Measurements from ENCODE around the gene HNRNPUL1.
A peak's percentile ranks its signal among the peaks of the same experiment; 100 is the strongest.
"Not testable (repeated sequence)": the region's sequence is repeated elsewhere in the genome, so short reads cannot be mapped to it uniquely, and the experiment has no call there.

HNRNPUL1 gene

DNA sequence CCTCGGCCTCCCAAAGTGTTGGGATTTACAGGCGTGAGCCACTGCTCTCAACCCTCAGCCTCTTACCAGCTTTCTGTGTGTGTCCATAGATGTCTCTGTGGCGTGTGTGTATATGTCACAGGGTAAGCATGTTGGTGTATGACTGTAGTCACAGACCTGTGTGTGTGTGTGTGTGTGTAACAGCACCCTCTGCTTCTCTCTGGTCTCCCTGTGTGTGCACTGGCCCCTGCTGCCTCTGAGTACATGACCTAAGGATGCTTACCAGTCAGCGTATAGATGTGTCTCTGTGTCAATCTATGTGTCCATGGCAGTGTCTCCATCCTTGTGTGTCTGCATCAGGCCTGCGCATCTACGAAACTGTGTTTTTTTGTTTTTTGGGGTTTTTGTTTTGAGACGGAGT, 39.5 kb upstream of the HNRNPUL1 start:
- H3K36me3 ChIP-seq (ENCODE audit: control insufficient read depth, insufficient read depth, low read length), result peaks cover 6% of the 10 kb centered on the region
- no peak overlapping the region for H3K4me3 ChIP-seq (ENCODE audit: insufficient read depth, low read depth, low read length)
- 95 to 97% methylated on average over 7 of the region's 7 CpGs for WGBS, 2 experiments
- H3K27ac ChIP-seq (ENCODE audit: insufficient read depth, low read depth, low read length, poor library complexity, severe bottlenecking), result no peak overlapping the region
- H3K4me1 ChIP-seq (ENCODE audit: control insufficient read depth, insufficient read depth, low read length), result peaks cover 28% of the 10 kb centered on the region
- no peaks in the 10 kb centered on the region for H3K9me3 ChIP-seq (ENCODE audit: control insufficient read depth, low read length)
- H3K27me3 ChIP-seq (ENCODE audit: control insufficient read depth, insufficient read depth, low read length, poor library complexity, severe bottlenecking), result no peaks in the 10 kb centered on the region

DNA sequence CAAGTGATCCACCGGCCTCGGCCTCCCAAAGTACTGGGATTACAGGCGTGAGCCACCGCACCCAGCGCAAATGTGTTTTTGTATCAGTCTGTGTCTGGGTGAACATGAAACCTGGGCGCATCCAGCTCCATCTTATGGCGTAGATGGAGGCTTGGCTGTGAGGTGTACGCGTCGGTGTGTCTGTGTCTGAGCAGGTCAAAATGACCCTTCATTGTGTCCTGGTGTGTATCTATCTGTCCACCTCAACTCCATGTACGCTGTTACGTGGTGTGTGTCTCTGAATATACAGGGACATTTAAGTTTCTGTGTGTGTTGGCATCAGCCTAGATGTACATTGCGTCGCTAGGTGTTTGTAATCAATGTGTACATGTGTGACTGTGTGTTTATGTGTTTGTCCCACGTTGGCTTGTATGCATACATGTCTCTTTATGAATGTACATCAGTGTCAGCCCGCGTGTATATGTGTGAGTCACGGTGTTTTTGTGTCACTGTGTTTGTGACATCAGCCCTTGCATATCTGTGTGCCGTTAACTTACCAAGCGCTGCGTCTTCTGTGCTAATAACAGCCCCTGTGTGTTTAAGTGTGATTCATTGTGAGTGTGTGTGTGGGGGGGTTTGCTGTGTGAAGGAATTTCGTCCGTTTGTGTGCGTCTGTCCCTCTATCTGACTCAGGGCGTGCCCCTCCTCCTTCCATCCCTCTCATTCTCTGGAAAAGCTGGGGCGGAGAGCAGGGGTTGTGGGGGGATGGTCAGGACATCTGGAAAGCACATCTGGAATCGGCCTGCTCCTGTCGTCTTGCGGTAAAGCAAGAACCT, 38.7 kb upstream of the HNRNPUL1 start:
- peaks cover 28% of the 10 kb centered on the region for H3K4me1 ChIP-seq (ENCODE audit: control insufficient read depth, insufficient read depth, low read length)
- H3K36me3 ChIP-seq (ENCODE audit: control insufficient read depth, insufficient read depth, low read length), result peaks cover 6% of the 10 kb centered on the region
- no peaks in the 10 kb centered on the region for H3K27me3 ChIP-seq (ENCODE audit: control insufficient read depth, insufficient read depth, low read length, poor library complexity, severe bottlenecking)
- WGBS, 2 experiments, result 61% methylated on average over 29 of the region's 29 CpGs
- peak overlapping the region; percentile 34 for H3K4me3 ChIP-seq (ENCODE audit: insufficient read depth, low read depth, low read length)
- peak overlapping the region; percentile 19 for H3K27ac ChIP-seq (ENCODE audit: insufficient read depth, low read depth, low read length, poor library complexity, severe bottlenecking)
- H3K9me3 ChIP-seq (ENCODE audit: control insufficient read depth, low read length), result no peaks in the 10 kb centered on the region

DNA sequence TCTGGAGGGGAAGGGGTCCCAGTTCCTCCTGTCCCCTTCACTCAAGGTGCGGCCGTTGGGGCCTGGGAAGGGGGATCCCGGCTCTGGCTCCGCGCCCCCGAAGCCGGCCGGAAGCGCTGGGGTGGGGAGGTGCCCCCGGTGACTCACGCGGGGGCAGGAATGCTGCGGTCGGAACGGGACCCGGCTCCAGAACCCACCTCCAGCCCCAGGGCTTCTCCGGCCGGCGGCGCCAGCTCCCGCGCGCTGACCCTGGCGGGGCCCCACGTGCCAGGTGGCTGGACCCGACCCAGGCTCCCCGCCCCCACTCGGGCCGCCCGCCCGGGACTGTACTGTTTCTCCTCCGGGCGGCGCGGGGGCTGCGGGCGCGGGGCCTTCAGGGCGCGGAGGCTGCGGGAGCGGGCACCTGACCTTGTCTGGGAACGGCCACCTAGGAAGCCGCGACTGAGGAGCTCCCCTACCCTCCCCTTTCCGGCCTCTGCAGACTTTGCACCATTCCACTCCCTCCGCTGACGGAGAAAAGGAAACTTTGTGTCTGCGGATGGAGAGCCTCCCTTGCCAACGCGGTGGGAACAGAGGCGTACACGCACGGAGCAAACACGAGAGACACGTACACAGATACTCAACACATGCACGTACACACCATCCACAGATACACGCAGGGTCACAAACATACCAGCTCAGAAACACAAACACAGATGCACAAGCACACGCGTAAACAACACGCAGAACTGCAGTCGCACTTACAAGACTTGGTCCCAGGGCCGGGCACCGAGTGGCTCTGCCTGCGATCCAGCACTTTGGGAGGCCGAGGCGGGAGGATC, 37.9 kb upstream of the HNRNPUL1 start:
- H3K4me1 ChIP-seq (ENCODE audit: control insufficient read depth, insufficient read depth, low read length), result peaks cover 28% of the 10 kb centered on the region
- 18 to 19% methylated on average over 67 of the region's 67 CpGs for WGBS, 2 experiments
- no peaks in the 10 kb centered on the region for H3K9me3 ChIP-seq (ENCODE audit: control insufficient read depth, low read length)
- no peaks in the 10 kb centered on the region for H3K27me3 ChIP-seq (ENCODE audit: control insufficient read depth, insufficient read depth, low read length, poor library complexity, severe bottlenecking)
- H3K4me3 ChIP-seq (ENCODE audit: insufficient read depth, low read depth, low read length), result peak overlapping the region; percentile 34
- H3K27ac ChIP-seq (ENCODE audit: insufficient read depth, low read depth, low read length, poor library complexity, severe bottlenecking), result peak overlapping the region; percentile 19
- H3K36me3 ChIP-seq (ENCODE audit: control insufficient read depth, insufficient read depth, low read length), result peaks cover 6% of the 10 kb centered on the region

DNA sequence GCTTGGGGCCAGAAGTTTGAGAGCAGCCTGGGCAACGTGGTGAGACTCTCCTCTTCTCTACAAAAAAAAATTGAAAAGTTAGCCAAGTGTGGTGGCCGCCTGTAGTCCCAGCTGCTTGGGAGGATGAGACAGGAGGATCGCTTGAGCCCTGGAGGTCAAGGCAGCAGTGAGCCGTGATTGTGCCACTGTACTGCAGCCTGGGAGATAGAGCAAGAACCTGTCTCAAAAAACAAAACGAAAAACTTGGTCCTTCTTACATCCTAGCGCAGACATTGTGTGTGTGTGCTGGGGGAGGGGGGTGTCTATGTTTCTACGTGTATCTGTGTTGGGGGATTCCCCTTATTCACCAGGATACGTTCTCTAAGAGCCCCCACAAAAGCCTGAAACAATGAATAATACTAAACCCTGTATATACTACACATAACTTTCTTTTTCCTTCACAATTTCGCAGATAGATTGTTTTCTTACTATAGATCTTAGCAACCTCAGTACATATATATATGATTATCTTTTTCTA, 37.2 kb upstream of the HNRNPUL1 start:
- WGBS, 2 experiments, result 82 to 88% methylated on average over 7 to 9 of the region's 9 CpGs
- Histone ChIP-seq H3K27me3 (ENCODE audit: control insufficient read depth, insufficient read depth, low read length, poor library complexity, severe bottlenecking) (no peaks in the 10 kb centered on the region), H3K36me3 (ENCODE audit: control insufficient read depth, insufficient read depth, low read length) (peaks cover 4% of the 10 kb centered on the region), H3K4me3 (ENCODE audit: insufficient read depth, low read depth, low read length) (no peak overlapping the region), H3K9me3 (ENCODE audit: control insufficient read depth, low read length) (no peaks in the 10 kb centered on the region), H3K4me1 (ENCODE audit: control insufficient read depth, insufficient read depth, low read length) (peaks cover 28% of the 10 kb centered on the region), H3K27ac (ENCODE audit: insufficient read depth, low read depth, low read length, poor library complexity, severe bottlenecking) (no peak overlapping the region)

DNA sequence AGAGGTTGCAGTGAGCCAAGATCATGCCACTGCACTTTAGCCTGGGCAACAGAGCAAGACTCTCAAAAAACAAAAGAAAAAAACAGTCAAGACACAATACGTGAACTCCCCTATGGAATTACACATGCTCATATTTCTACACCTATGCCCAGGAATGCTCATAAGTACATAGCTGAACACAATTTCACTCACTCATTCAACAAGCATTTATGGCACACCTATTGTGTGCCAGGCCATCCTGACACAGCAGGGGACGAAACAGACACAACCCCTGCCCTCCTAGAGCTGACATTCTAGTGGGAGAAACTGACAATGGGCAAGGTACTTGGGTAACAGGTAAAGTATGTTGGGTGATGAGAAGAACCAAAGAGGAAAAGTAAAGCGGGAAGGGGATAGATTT, 35.7 kb upstream of the HNRNPUL1 start:
- Histone ChIP-seq H3K36me3 (ENCODE audit: control insufficient read depth, insufficient read depth, low read length) (peaks cover 7% of the 10 kb centered on the region), H3K27ac (ENCODE audit: insufficient read depth, low read depth, low read length, poor library complexity, severe bottlenecking) (no peak overlapping the region), H3K9me3 (ENCODE audit: control insufficient read depth, low read length) (no peaks in the 10 kb centered on the region), H3K27me3 (ENCODE audit: control insufficient read depth, insufficient read depth, low read length, poor library complexity, severe bottlenecking) (no peaks in the 10 kb centered on the region), H3K4me1 (ENCODE audit: control insufficient read depth, insufficient read depth, low read length) (peaks cover 24% of the 10 kb centered on the region), H3K4me3 (ENCODE audit: insufficient read depth, low read depth, low read length) (no peak overlapping the region)
- WGBS, 2 experiments, result 89 to 97% methylated on average over 2 to 3 of the region's 3 CpGs

DNA sequence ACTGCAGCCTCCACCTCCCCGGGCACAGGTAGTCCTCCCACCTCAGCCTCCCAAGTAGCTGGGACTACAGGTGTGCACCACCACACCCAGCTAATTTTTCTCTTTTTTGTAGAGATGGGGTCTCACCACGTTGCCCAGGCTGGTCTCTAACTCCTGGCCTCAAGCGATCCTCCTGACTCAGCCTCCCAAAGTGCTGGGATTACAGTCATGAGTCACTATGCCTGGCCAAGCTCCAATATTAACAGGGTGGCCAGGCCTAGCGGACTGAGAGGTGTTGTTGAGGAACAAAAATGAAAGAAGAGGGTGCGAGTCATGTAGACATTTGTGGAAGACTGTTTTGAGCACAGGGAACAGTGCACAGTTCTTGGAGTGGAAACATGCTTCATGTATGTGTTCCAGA, 34.8 kb upstream of the HNRNPUL1 start:
- H3K4me3 ChIP-seq (ENCODE audit: insufficient read depth, low read depth, low read length); H3K27ac ChIP-seq (ENCODE audit: insufficient read depth, low read depth, low read length, poor library complexity, severe bottlenecking); H3K27me3 ChIP-seq (ENCODE audit: control insufficient read depth, insufficient read depth, low read length, poor library complexity, severe bottlenecking); H3K36me3 ChIP-seq (ENCODE audit: control insufficient read depth, insufficient read depth, low read length); H3K9me3 ChIP-seq (ENCODE audit: control insufficient read depth, low read length): not testable (repeated sequence)
- peaks cover 15% of the 10 kb centered on the region for H3K4me1 ChIP-seq (ENCODE audit: control insufficient read depth, insufficient read depth, low read length)
- WGBS, 2 experiments, result 92 to 94% methylated on average over 5 of the region's 5 CpGs

DNA sequence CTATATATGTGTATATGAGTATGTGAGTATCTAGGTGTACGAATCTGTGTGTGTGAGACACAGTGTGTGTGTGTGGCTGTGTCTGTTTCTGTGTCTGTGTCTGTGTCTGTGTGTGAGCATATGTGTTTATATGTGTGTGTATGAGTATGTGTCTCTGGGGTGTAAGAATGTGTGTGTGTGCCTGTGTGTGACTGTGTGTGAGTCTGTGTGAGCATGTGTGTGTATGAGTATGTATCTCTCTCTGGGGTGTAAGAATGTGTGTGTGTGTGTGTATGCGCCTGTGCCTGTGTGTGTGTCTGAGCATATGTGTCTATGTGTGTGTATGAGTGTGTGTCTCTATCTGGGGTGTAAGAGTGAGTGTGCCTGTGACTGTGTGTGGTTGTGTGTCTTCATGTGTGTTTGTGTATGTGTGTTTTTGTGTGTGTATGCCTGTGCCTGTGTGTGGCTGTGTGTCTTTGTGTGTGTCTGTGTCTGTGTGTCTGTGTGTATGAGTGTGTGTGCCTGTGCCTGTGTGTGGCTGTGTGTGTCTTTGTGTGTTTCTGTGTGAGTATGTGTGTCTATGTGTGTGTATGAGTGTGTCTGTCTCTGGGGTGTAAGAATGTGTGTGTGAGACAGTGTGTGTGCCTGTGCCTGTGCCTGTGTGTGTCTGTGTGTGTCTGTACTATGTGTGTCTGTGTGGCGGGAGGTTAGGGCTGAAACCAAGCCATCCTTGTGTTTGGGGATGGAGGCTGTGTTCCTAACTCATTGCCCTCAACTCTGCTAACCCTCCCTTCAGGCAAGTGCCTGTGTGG, 33.9 kb upstream of the HNRNPUL1 start:
- 90 to 93% methylated on average over 3 of the region's 3 CpGs for WGBS, 2 experiments
- H3K27me3 ChIP-seq (ENCODE audit: control insufficient read depth, insufficient read depth, low read length, poor library complexity, severe bottlenecking), result no peaks in the 10 kb centered on the region
- peaks cover 4% of the 10 kb centered on the region for H3K36me3 ChIP-seq (ENCODE audit: control insufficient read depth, insufficient read depth, low read length)
- no peak overlapping the region for H3K4me3 ChIP-seq (ENCODE audit: insufficient read depth, low read depth, low read length)
- no peak overlapping the region for H3K27ac ChIP-seq (ENCODE audit: insufficient read depth, low read depth, low read length, poor library complexity, severe bottlenecking)
- H3K4me1 ChIP-seq (ENCODE audit: control insufficient read depth, insufficient read depth, low read length), result peaks cover 13% of the 10 kb centered on the region
- H3K9me3 ChIP-seq (ENCODE audit: control insufficient read depth, low read length), result no peaks in the 10 kb centered on the region

DNA sequence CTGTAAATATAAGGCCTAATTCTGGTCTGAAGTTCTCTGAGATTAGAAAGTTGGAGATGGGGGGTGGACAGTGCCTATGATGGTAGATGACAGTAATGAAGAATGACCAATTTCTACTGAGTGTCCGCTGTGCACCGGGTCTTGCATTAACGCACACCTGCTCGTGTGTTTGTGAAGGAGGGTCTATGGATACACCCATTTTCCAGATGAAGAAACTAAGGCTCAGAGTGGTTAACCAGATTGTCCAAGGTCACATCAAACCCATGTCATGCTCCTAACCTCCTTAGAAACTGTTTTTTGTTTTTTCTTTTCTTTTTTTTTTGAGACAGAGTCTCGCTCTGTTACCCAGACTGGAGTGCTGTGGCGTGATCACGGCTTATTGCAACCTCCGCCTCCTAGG, 31.5 kb upstream of the HNRNPUL1 start:
- Histone ChIP-seq H3K9me3 (ENCODE audit: control insufficient read depth, low read length) (no peaks in the 10 kb centered on the region), H3K4me1 (ENCODE audit: control insufficient read depth, insufficient read depth, low read length) (no peaks in the 10 kb centered on the region), H3K27ac (ENCODE audit: insufficient read depth, low read depth, low read length, poor library complexity, severe bottlenecking) (no peak overlapping the region), H3K27me3 (ENCODE audit: control insufficient read depth, insufficient read depth, low read length, poor library complexity, severe bottlenecking) (no peaks in the 10 kb centered on the region), H3K36me3 (ENCODE audit: control insufficient read depth, insufficient read depth, low read length) (peaks cover 4% of the 10 kb centered on the region), H3K4me3 (ENCODE audit: insufficient read depth, low read depth, low read length) (no peak overlapping the region)
- 87 to 92% methylated on average over 8 of the region's 8 CpGs for WGBS, 2 experiments

DNA sequence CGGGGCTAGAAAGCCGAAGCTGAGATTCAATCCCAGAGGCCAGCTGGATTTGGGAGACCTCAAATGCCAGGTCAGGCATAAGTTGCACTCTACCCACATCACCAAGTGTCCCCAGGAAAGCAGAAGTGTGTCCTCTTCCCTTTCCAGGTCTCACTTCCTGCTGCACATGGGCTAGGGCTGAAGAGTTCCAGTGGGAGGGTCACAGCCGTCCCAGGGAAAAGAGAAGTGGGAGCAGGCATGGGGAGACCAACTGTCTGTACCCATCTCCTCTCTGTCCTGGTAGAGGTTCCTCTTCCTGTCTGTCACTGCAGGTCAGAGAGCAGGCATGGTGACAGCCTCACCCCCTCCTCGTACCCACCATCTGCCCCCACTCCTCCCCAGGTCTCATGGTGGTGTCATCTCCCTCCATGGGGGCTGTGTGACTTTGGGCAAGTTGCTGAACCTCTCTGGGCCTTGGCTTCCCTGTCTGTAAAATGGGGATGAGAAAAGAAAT, 30.4 kb upstream of the HNRNPUL1 start:
- H3K36me3 ChIP-seq (ENCODE audit: control insufficient read depth, insufficient read depth, low read length), result peaks cover 4% of the 10 kb centered on the region
- no peaks in the 10 kb centered on the region for H3K4me1 ChIP-seq (ENCODE audit: control insufficient read depth, insufficient read depth, low read length)
- H3K4me3 ChIP-seq (ENCODE audit: insufficient read depth, low read depth, low read length), result no peak overlapping the region
- H3K9me3 ChIP-seq (ENCODE audit: control insufficient read depth, low read length), result no peaks in the 10 kb centered on the region
- 92 to 96% methylated on average over 4 of the region's 4 CpGs for WGBS, 2 experiments
- no peaks in the 10 kb centered on the region for H3K27me3 ChIP-seq (ENCODE audit: control insufficient read depth, insufficient read depth, low read length, poor library complexity, severe bottlenecking)
- H3K27ac ChIP-seq (ENCODE audit: insufficient read depth, low read depth, low read length, poor library complexity, severe bottlenecking), result no peak overlapping the region

Data from ectodermal cell (in vitro differentiated cells).